Middle frontal gyrus (tissue), 1 donor: ENCODE results near the gene MCTP1.

Source experiments
- DNase-seq: peaks from one replicate; pipeline ENCODE4 v3.0.0-alpha.2; 2015; ENCODE audit warnings: low spot score; ENCODE audit errors: extremely low spot score

Gene MCTP1

DNA sequence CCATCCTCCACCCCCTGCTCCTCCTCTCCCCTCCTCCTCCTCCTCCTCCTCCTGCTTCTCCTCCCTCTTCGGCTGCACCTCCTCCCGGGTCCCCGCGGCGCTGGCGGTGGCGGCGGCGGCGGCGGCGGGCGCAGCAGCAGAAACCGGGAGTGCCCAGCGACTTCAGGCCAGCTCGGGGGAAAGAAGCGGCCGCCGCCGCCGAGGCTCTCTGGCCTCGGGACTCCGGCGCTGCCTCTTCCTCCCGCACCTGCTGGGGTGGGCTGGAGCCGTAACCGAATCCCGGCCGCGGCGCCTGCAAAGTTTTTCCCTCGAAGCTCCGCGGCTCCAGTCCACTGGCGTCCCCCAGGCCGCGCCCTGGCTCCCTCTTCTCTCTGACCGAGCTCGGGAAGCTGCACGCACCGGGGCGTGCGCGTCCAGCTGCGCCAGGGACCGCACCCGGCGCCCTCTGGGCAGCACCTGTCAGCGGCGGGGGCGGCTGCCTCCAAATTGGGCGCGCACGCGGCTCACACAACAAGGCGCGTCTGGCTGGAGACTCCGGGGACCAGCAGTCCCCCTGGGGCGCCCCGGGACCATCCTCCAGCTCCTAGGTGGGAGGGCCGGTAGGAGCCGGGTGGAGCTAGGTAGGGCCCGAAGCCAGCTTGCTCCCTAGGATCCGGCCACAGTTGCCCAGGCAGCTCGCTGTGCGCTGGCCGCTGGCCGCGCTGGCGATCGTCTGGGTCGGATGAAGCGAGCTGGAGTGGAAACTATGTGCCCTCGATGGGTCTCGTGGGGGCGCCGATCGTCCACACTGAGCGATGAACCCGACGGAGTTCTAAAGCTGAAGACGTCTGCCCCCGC lies at the start of gene MCTP1:
Gene MCTP1 (minus strand): TSS at position 523 of the 837 bp plus-strand sequence.
- DNase-seq: no peak

DNA sequence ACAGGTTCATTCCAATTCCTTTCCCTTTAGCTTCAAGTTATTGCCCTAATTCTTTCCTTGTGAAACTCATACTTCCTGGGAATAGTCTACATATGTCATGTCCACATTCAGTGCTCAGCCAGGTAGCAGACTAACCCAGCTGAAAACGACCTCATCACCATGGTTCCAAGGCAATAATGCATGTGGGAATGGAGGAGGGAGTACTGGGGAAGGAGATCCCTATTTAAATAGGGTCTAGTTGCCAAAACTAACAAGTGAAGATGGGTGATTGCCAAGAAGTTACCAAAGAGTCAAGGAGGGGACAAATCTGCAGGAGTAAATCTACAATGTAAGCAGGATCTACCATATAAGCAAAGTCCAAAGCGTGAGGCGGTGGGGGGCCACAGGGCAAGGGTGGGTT lies 47.3 kb upstream of the MCTP1 start:
- no peak for DNase-seq

DNA sequence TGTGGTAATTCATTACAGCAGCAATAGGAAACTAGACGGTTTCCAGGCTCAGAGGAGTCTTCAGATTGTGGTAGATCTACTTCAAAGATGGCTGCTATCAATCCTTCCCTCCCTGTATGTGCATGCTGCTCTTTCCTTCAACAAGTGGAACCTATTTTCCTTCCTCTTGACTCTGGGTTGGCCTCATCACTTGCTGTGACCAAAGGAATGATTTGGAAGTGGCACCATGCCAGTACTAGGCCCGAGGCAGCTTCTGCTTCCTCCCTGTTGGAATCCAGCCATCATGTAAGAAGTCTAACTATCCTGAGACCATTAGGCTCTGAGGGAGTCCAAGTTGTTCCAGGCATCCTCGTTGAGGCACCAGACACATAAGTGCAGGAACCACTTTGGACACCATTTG lies 46.5 kb upstream of the MCTP1 start:
- DNase-seq: no peak

DNA sequence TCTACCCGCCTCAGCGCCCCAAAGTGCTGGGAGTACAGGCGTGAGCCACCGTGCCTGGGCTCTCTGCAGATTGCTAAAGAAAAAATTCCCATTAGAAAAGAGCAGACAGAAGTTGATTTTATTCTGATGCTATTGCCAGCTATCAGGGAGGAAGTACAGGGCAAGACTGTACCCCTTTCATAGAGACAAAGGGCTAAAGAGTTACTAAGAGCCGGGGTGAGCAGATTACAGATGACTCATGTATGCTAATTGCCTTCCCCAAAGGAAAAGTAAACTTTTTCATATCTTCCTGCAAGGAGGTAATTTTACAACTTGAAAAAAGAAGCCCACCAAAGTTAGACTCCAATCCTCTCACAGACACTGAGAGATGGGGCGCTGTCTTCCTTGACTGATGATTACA lies 42.3 kb upstream of the MCTP1 start:
- DNase-seq: no peak

DNA sequence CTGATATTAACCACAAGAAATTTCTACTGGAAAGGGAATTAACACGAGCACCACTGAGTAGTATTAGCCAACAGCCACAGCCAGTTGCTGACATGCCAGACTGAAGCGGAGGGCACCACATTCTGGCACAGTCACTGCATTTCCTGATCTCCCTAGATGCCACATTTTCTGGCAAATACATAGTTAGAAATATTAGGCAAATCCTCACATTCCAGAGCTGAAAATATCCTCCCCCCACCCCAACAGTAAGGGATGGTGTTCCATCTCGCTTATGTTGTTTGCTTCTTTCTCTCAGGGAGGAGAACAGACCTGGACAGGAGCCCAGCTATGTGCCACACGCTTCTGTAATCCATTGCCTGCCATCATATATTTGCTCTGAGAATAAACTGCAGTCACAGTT lies 32.8 kb upstream of the MCTP1 start:
- DNase-seq: no peak

DNA sequence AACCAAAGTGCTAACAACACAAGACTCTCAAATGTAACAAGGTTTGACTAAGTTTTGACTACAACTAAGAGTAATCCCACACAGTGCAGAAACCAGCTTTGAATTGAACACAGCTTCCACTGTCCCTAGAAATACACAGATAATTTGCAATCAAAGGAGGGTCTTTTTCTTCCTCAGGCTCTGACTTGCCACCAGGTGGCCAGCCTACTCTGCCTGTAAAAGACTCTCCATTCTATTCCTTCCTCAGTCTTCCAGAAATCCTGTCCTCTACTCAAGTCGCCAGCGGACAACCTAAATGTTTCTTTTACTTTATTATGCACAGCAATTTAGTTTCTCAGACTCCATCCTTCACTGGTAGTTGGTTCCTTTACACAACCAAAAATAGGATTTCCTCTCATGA lies 32.2 kb upstream of the MCTP1 start:
- no peak for DNase-seq

DNA sequence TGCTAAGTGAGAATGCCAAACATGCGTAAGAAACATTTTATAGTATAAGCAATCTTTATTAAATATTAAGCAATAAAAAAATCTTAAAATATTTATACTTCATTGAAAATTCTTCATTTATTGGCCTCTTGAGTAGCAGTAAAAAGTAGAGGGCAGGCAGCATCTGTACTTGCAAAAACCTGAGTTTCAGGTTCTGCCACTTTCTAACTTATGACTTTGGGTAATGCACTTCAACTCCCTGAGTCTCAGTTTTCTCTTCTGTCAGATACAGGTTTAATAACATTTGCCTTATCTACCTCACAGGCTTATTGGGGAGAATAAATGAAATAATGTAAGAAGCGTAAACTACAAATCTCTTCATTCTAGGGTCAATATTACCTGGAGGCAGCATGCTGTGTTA lies 19.8 kb upstream of the MCTP1 start:
- no peak for DNase-seq

DNA sequence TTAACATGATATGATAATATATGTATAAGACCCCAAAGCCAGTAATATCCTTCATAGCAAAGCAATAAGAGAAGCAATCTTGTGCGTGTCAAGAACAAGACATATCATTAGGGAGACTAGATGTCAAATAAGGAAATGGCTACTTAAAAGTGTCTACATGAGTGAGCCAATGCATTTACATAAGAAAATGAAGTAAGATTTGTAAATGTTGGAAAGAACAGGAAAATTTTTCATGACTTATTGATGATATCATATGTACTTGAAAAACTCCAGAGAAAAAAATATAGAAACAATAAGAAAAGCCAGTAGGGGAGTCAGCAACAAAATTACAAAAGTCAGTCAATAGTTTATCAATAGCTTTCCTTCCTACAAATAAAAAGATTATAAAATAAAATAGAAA lies 13.8 kb upstream of the MCTP1 start:
- no peak for DNase-seq

DNA sequence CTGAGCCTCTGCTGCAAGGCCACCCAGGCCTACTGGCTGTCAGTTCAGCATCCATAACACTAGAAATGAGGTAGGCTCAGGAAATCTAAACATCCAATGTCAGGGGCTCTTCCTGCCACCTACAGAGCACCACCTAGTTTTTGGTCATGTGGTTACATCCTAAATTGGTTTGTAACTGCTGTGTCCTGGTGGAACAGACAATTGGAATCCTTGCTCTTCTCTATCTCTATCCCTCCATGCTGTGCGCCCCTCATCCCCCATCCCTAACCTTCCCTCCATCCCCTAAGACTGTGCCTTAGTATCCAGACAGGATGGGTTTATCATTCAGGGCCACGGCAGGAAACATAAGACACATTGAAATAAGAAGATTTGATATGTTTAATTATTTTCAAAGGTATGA lies 11.4 kb upstream of the MCTP1 start:
- no peak for DNase-seq

DNA sequence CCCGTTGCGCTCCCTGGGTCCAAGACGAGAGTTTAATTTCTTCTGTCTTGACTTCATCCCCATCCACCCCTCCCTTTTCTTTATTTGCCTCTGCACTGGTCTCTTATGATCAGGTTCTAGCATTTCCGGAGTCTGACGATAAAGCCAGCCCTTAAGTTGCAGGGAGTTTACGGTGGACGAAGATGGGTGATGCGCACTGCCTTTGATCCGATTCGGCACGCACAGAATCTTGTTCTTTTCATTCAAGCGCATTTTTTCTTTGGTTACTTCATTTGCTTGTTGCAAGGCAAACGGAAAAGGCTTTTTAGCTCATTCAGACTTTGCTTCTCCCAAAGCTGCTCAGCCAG lies 488 bp upstream of the MCTP1 start:
- DNase-seq: no peak

DNA sequence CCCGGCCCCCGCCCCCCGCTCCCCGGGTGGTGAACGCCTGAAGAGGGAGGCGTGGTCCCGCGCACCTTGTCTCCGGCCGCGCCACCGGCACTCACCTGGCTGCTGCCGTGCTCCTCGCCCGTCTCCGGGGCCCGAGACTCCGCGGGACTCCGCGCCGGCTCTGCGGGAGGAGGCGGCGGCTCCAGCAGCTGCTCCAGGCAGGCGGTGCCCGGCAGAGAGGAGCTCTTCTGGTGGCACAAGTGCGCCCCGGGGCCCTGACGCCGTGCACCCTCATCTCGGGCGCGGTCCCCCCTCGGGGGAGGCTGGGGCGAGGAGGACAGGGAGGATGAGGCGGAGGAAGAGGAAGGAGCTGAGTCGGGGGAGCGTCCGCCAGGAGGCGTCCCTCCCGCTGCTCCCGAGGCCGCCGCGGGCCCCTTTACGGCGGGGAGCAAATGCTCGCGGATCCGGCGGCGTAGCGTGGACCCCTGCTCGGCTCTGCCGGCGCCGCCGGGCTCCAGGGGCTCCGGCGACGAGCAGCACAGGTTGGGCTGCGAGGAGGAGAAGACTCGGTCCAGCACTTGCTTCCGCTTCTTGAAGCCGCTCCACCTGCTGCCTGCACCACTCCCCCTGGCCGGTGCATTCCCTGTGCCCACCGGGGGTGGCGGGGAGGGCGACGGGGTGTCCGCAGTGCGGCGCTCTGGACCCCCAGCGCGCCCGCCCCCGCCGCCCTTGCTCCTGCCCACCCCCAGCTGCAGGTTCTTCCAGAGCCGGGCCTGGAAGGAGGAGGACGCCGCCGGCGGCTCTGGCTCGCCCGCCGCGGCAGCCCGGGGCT lies 928 bp downstream of the MCTP1 start:
- DNase-seq: no peak

DNA sequence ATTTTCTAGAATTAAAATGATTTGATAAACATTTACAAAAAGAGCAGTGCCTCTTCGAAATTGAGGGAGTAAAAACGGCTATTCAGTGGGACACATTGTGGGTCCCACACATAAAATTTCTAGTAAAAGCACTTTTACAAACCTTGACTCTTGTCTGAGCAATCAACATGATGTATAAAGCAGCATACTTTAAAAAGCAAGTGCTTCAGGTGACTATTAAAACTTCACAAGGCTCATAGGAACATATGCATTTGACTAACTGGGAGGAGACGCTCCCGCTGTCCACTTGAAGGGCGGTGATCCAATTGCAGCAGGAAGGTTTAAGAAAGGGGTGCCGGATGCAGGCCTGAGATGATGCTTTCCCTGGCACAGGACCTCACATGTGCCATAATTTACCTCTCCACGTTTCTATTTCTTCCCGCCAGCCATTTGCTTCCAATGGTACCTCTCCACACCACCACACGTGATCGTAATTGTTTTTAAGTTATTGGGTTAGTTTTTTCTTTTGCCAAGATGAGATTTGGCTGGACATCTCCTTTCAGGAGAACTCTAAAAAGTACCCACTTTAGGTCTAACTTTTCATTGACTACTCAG lies 1.8 kb downstream of the MCTP1 start:
- no peak for DNase-seq

DNA sequence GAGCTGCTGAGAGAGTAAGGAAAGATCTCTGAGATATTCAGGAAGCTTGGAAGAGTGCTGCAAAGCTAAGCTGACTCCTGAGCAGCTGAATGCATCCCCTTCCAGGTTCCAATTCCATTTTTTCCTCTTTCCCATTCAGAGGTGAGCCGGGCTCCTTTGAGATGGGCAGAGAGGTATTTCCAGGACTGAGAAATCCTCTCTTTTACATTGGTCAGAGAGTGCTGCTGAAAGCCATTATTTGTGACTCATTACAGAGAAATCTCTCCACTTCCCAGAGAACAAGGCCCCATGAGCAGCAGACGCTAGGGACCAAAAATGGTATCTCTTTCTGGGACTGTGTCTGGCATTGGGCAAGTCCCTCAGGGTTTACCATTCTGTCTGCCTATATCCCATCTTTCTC lies 3.7 kb downstream of the MCTP1 start:
- DNase-seq: no peak

DNA sequence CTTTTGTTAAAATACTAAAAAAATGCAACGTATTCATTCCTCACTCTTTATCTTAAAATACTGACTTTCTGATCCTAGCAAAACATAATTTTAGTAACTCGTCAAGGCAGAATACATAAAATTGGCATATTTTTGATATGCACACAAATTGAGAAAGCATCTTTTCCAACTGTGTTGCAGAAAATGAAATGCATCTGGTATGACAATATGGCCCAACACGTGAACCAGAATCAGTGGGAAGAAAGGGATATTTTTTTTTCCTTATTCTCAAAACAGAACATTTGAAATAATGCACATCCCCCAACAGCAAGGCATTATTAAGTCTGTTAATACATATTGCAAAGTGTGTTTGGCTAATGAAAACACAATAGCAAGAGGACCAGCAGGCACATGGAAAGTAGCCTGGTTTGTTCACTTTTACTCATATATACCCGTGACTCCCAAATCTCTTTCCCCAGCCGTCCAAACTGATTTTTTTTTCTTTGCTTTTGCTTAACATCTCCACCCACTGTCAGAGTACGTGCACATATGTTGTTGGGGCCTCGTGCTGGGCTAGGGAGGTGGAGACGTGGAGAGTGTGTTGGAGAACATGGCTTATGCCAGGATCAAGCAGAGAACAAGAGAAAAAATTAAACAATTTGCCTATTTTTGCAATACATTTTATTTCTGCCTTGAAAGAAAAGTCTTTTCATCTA lies 4.3 kb downstream of the MCTP1 start:
- DNase-seq: no peak

DNA sequence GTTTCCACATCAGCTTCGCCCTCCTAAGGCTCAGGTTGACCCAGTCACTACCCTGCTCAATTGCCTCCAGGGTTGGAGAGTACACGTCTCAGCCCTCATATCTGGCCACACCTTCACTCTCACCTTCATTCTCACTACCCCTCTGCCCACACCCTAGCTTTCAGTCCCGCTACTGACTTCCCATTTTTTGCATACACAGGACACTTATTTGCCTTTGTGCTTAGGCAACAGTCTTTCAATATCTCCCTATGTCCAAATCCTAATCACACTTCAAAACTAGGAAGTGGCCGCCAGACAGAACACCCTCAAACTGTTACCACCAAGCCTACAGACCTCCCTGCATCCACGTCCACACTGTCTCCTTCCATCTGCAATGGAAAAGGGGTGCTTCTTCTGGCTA lies 10.9 kb downstream of the MCTP1 start:
- no peak for DNase-seq

DNA sequence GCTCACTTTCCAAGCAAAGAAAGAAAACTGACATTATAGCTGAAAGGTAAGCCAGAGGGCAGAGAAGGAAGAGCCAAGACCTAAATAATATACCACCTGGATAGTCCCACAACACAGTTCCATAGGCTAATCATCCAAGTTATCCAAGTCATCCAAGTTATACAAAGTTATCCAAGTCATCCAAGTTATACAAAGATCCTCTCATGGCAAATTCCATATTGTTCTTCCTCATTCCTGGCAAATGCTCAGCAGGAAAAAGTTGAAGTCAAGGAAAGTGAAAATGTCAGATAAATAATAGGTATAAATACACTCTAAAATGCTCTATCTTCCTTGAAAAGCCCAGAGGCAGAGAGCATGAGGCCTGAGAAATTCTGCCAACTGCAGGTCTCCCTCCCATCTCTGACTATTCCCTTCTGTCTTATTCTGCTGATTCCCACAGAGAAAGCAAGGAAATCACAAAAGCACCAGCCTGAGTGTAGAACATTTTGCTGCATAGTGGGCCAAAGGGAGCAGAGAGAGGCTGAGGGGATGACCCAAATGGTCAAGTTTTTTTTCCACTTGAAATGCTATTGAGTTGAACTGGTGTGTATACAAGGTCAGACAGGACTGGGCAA lies 12.5 kb downstream of the MCTP1 start:
- DNase-seq: no peak

DNA sequence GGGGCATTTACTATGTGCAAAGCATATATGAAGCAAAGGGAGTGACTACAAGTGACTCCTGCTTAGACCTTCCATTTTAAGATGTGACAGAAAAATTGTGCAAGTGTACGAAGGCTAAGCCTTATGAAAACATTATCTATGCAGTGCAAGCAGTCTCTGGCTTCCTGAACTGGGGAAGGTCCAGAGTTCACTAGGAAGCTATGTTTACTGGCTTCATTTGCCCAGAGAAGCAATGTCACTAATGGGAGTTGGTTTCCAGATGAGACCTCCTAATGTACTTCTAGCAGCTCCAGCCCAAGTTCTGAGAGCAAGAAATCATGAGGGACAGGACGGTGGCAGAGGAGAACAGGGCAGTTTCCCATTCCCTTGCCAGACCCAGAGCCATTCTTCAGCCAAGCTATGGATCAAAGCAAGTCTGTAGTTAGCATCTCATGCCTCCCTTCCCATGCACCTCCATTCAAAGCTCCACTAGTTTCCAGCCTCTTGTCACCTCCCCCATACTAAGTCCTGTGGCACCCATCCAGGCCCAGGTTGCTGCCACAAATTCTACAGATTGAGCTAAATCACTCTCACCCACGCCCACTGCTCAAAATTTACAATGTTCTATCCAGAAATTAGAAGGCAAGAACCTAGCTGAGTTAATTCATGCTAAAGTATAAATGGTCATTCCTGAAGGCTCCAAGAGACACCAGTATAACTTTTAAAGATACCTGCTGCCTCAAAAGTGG lies 21.8 kb downstream of the MCTP1 start:
- peak; percentile 64 for DNase-seq

DNA sequence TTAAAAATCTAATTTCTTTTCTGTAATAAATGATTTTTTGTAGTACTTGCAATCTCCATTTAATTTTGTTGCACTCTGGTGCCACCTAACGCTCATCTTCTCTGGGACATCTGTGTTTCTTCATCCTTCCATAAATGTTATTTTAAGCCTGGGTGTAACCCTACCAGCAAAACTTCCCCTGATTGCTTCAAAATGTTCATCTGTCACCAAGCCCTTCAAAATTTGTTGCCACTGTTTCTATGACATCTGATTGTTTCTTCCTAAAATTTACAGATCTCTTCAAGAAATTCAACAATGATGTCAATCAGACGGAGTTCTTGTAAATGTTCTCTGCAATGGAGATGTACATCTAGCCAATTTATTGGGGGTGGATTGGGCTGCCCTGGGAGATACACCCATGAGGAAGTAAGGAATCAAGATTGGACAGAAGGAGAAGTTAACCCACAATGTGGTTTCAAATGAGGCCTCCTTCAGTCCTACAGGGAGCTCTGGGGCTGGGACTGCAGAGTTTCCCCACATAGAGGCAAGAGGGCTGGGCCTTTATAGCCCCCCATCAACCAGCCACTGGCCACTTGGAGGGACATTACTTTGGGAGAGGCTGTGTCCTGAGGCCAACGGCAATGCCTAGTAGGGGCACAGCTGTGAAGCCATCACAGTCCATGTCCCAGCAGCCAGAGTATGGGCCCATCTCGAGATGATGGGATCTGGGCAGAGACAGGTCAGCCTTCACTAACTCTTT lies 23.3 kb downstream of the MCTP1 start:
- no peak for DNase-seq

DNA sequence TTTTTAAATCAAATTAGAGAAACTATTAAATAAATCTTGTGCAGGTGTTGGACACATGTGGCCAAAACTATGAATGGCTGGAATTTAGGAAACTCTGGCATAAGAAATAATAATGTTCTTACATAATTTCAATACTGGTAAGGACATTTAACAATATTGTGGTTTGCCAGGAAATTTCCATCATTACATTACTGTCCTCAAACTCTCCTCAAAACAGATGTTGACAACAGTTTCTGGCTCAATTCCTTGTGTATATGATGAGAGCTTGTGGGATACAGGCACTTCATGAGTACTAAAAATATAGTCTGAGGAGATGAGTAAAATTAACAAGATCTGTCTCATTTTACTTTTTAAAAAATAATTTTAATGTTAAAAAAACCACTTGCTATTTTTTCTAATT lies 27.9 kb downstream of the MCTP1 start:
- DNase-seq: no peak

DNA sequence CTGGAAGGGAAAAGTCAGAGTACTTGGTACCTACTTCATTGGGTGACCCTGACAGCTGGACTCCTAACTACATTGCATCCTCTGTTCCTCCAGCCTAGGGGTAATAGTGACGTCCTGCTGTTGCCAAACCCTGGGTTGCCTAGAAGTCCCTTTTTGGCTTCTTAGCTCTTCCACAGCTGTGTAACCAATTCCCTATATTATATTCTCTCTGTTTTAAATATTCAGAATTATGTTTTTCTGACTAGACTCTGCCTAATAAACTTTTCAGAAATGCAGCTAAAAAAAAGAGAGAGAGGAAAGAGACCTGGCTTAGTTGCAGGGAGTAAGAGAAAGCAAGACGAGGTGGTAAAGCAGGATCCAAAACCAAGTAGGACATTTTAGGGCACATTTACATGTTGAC lies 28.4 kb downstream of the MCTP1 start:
- DNase-seq: no peak
